ENCODE results near the gene NRN1L.
"Not testable (repeated sequence)": the region's sequence is repeated elsewhere in the genome, so short reads cannot be mapped to it uniquely, and the experiment has no call there.

NRN1L gene

DNA sequence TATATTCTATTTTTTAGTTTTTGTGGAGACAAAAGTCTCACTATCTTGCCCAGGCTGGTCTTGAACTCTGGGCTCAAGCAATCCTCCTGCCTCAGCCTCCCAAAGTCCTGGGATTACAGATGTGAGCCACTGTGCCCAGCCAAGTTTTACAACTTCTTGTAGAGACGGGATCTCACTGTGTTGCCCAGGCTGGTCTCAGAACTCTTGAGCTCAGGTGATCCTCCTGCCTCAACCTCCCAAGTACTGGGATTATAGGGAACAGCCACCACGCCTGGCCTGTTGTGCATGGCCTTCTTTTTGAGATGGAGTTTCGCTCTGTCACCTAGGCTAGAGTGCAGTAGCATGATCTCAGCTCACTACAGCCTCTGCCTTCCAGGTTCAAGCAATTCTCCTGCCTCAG lies 31.0 kb upstream of the NRN1L start:
- Mint-ChIP-seq H3K9me3 (ENCODE audit: low read depth) (no peaks in the 10 kb centered on the region), H3K27ac (no peak overlapping the region), H3K4me1 (ENCODE audit: low read depth) (peaks cover 38% of the 10 kb centered on the region), H3K36me3 (no peaks in the 10 kb centered on the region), H3K4me3 (no peak overlapping the region), H3K27me3 (no peaks in the 10 kb centered on the region)

DNA sequence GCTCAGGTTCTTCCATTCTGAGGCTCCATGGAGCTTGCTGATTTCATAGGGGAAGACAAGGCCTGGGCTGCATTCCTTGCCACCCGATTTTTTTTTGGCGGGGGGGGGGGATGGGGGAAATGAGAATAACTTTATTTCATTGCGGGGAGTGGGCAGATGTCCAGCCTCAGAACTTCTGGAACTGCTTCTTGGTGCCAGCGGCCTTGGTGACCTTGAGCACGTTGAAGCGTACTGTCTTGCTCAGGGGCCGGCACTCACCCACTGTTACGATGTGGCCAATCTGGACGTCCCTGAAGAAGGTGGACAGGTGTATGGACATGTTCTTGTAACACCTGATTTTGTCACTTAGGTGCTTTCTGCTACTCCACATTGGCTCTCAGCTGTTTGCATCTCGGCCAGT lies 28.9 kb upstream of the NRN1L start:
- Mint-ChIP-seq H3K4me1 (ENCODE audit: low read depth) (peaks cover 29% of the 10 kb centered on the region), H3K9me3 (ENCODE audit: low read depth) (no peaks in the 10 kb centered on the region), H3K36me3 (no peaks in the 10 kb centered on the region), H3K4me3 (no peak overlapping the region), H3K27ac (no peak overlapping the region), H3K27me3 (no peaks in the 10 kb centered on the region)

DNA sequence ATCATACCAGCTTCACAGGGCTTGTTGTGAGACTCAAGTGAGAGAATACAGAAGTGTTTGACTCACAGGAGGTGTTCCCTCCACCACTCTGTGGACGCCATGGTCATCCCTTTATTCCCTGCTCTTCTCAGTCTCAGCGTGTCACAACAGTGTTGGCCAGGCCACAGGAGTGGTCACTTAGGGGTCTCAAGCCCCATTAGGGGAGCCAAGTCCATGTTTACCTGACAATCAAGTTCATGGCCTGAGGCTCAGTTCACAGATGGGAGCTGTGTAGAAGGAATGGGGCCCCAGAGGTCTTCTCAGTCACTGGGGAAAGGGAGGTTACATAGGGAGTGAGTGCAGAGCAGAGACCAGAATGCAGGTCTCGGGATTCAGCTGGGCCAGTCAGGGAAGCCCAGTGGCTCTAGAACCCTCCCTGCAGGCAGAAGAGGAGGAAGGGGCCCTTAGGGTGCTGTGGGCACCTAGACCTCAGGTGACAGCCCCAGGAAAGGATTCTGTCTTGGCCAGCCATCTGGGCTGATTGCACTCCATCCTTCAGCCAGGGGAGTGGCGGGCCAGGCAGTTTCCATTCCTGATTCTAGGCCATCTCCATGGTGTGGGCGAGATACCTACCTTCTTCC lies 27.6 kb upstream of the NRN1L start:
- Mint-ChIP-seq H3K4me3 (no peak overlapping the region), H3K36me3 (no peaks in the 10 kb centered on the region), H3K27ac (no peak overlapping the region), H3K27me3 (no peaks in the 10 kb centered on the region), H3K4me1 (ENCODE audit: low read depth) (peaks cover 29% of the 10 kb centered on the region), H3K9me3 (ENCODE audit: low read depth) (no peaks in the 10 kb centered on the region)

DNA sequence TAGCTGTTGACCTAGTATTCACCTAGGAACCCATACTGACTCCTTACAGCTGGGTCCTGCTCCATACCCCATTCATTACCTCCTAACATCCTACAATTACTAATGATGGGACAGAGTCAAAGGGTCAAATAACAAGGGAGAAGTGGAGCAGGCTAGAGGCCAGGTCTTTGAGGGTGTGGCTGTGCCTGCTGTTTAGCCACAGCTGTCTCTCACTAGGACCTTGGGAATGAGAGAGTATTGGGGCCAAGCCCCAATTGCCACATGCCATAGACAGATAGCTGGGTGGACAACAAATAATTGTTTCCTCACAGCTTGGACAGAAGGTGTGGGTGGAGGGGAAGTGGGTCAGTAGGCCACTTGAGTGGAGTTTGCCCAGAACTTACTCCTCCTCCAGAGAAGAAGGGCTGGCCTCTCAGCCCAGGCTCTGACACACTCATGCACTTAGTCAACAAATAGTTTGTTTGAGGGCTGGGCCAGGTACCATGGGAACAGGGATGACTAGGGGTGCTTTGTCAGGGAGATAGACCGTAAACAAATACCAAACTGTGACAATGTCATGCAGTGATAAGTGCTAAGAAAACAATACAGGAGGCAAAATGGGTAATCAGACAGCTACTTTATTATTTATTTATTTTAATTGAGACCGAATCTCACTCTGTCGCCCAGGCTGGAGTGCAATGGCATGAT lies 27.0 kb upstream of the NRN1L start:
- no peaks in the 10 kb centered on the region for H3K9me3 Mint-ChIP-seq (ENCODE audit: low read depth)
- no peaks in the 10 kb centered on the region for H3K36me3 Mint-ChIP-seq
- H3K4me3 Mint-ChIP-seq, result no peak overlapping the region
- H3K4me1 Mint-ChIP-seq (ENCODE audit: low read depth), result peaks cover 29% of the 10 kb centered on the region
- H3K27me3 Mint-ChIP-seq, result no peaks in the 10 kb centered on the region
- H3K27ac Mint-ChIP-seq, result no peak overlapping the region

DNA sequence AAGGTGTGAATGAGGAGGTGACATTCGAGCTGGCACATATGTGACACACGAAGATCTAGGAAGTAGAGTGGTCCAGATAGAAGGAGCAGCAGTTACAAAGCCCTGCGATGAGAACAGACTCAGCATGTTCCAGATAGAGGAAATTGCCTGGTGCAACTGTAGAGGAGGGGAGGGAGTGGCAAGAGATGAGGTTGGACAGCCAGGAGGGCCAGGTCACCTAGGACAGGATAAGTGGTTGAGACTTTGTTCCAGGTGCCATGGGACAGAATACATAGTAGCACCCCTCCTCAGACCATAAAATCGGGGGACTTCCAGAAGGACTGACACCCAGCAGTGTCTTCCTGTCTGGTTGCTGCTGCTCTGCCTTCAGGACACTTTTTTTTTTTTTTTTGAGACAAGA lies 26.2 kb upstream of the NRN1L start:
- no peaks in the 10 kb centered on the region for H3K9me3 Mint-ChIP-seq (ENCODE audit: low read depth)
- no peaks in the 10 kb centered on the region for H3K36me3 Mint-ChIP-seq
- H3K27me3 Mint-ChIP-seq, result no peaks in the 10 kb centered on the region
- H3K4me3 Mint-ChIP-seq, result no peak overlapping the region
- H3K27ac Mint-ChIP-seq, result peak overlapping the region; percentile 11
- peaks cover 29% of the 10 kb centered on the region for H3K4me1 Mint-ChIP-seq (ENCODE audit: low read depth)

DNA sequence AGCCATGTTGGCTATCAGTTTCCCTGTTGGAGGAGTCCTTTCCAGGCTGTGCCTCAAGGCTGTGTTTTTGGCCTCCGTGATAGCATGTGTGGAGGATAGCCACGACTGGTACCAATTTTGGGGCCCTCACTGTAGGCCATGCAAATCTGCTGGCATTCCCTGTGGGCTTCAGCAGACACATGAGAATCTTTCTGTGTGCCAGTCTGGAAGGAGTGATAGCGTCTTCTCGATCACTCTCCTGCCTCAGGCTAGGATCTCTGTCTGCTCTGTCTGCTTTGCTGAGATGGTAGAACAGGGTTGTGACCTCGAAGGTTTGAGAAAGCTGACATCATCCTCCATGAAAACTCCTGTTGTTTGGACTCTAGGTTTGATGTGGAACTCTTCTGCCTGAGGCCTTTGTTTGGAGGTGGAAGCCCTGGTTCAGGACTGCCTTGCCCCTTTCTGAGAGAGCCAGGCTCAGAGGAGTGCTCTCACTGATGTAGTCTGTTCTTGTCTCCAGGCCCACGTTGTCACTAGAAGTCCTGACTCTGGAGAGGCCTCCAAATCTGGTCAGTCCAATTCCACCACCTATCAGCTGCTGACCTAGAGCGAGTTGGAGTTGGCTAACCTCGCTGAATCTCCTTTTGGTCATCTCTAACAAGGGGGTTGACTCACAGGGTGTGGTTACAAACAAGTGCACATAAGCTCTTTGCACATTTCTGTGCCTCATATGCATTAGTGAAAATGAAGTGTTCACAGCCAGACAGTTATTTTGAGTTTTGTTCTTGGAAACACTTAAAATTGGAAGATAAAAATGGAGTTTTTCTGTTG lies 23.9 kb upstream of the NRN1L start:
- no peak overlapping the region for H3K4me3 Mint-ChIP-seq
- no peaks in the 10 kb centered on the region for H3K36me3 Mint-ChIP-seq
- H3K27me3 Mint-ChIP-seq, result no peaks in the 10 kb centered on the region
- H3K27ac Mint-ChIP-seq, result no peak overlapping the region
- H3K9me3 Mint-ChIP-seq (ENCODE audit: low read depth), result no peaks in the 10 kb centered on the region
- peaks cover 18% of the 10 kb centered on the region for H3K4me1 Mint-ChIP-seq (ENCODE audit: low read depth)

DNA sequence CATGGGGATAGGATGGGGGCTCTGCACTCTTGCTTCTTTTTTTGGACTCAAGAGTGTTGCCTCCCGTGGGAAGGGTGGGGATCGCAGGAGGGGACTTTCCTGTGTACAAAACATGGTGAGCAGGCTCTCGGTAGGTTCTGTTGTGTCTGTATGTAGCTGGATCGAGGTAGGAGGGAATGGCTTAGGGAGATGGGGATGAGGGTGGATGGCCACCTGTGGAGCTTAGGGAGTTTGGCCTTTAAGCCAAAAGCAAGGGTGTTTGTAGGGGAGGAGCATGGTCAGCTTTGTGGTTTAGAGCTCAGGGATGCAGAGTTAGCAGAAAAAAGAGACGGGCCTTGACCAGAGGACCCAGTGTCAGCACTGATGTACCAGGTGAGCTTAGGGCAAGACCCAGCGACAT lies 22.8 kb upstream of the NRN1L start:
- Mint-ChIP-seq H3K27ac (no peak overlapping the region), H3K4me1 (ENCODE audit: low read depth) (peaks cover 13% of the 10 kb centered on the region), H3K36me3 (no peaks in the 10 kb centered on the region), H3K27me3 (no peaks in the 10 kb centered on the region), H3K9me3 (ENCODE audit: low read depth) (no peaks in the 10 kb centered on the region), H3K4me3 (no peak overlapping the region)

DNA sequence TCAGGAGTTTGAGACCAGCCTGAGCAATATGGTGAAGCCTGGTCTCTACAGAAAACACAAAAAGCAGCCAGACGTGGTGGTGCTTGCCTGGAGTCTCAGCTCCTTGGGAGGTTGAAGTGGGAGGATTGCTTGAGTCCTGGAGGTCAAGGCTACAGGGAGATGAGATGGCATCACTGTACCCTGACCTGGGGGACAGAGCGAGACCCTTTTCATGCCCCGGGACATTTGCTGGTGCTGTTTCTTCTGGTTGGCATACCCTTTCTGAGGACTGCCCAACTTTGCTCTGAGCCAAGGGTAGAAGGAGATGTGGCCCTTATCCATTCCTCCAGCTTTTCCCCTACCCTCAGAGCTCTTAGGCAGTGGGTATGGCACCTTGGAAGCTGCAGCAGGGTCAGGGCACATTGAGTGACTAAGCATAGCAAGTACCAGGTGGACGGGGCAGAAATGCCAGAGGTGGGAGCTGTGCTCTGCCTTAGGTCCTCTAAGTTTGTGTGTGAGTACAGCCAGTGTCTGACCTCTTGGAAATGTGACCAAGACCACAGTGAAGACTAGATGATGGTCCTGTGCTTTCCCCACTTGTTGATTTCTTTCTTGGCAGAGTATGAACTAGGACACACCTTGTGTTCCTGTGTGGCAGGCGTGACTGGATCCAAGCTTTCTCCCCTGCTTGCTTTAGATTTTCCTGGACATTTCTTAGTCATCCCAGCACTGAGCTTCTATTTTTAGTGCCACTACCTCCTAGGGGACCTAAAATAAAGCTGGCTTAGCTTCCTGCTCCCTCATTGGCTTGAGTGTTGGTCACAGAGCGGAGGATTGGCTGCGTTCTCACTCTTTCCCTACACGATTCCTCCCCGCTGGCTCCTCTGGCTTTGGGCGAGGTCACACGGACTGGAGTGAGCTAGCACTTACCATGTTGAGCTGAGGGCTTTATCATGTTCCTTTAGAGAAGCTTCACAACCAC lies 21.8 kb upstream of the NRN1L start:
- Mint-ChIP-seq H3K4me1 (ENCODE audit: low read depth) (peaks cover 3% of the 10 kb centered on the region), H3K9me3 (ENCODE audit: low read depth) (no peaks in the 10 kb centered on the region), H3K4me3 (no peak overlapping the region), H3K27ac (no peak overlapping the region), H3K36me3 (no peaks in the 10 kb centered on the region), H3K27me3 (no peaks in the 10 kb centered on the region)

DNA sequence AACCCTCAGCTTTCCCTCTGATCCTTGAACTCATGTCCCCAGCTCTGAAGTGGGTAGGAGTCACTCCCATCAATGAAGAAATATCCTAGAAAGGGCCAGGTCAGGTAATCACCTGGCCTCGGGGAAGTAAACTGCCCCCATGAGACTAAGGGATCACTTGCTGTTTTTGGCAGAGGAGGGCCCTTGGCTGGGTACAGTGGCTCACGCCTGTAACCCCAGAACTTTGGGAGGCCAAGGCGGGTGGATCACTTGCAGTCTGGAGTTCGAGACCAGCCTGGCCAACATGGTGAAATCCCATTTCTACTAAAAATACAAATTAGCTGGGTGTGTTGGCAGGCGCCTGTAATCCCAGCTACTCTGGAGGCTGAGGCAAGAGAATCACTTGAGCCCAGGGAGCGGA lies 20.6 kb upstream of the NRN1L start:
- not testable (repeated sequence) for H3K4me1 Mint-ChIP-seq (ENCODE audit: low read depth); H3K27me3 Mint-ChIP-seq; H3K27ac Mint-ChIP-seq; H3K4me3 Mint-ChIP-seq; H3K36me3 Mint-ChIP-seq; H3K9me3 Mint-ChIP-seq (ENCODE audit: low read depth)

DNA sequence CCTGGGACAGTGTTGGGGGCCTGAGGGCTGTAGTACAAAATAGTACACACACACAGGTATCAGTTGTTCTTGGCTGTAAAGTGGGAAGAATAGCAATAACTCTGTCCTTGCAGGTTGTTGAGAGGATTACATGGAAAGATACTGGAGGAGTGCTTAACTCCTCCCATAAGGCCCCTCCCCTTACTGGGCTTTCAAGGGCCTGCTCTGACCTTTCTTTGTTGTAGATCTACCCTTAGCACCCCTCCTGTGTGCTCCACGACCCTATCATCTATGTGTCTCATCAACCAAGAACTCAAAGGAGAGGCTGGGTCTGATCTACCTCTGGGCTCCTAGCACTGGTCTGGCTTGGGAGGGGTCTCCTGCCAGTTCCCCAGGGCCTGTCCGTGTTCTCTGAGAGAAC lies 20.1 kb upstream of the NRN1L start:
- H3K36me3 Mint-ChIP-seq, result no peaks in the 10 kb centered on the region
- no peaks in the 10 kb centered on the region for H3K4me1 Mint-ChIP-seq (ENCODE audit: low read depth)
- H3K9me3 Mint-ChIP-seq (ENCODE audit: low read depth), result no peaks in the 10 kb centered on the region
- no peak overlapping the region for H3K4me3 Mint-ChIP-seq
- no peak overlapping the region for H3K27ac Mint-ChIP-seq
- H3K27me3 Mint-ChIP-seq, result no peaks in the 10 kb centered on the region

DNA sequence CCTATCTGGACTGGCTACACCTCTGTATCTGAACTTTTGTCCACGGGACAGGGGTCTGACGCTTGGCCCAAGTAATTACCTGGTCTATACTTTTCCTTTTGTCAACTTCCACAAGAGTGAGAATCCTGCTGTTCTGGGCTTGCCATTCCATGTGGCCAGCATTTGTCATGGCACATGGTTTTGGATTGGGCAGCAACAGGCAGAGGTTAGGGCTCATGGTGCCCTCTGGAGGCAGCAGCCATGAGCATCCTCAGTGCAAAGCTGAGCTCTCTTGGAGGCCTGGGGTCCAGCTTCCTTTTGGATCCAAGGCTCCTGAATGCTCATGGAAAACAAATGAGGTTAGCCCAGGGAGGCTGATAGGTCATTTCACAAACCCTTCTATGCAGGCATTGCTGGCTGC lies 19.4 kb upstream of the NRN1L start:
- no peaks in the 10 kb centered on the region for H3K36me3 Mint-ChIP-seq
- H3K9me3 Mint-ChIP-seq (ENCODE audit: low read depth), result no peaks in the 10 kb centered on the region
- H3K27ac Mint-ChIP-seq, result no peak overlapping the region
- no peaks in the 10 kb centered on the region for H3K4me1 Mint-ChIP-seq (ENCODE audit: low read depth)
- H3K27me3 Mint-ChIP-seq, result no peaks in the 10 kb centered on the region
- no peak overlapping the region for H3K4me3 Mint-ChIP-seq

DNA sequence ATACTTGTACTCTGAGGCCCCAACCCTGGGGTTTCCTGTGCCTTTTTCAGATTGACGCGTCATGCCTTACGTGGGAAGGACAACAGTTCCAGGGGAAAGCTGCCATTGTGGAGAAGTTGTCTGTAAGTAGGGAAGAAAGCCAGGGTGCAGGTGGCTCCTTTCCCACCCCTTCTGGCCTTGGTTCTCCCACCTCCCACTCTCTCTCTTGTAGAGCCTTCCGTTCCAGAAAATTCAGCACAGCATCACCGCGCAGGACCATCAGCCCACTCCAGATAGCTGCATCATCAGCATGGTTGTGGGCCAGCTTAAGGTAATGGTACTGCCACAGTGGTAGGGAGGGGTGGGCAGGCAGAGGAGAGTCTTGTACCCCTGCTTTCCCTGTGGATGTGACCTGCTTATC lies 16.4 kb upstream of the NRN1L start:
- Mint-ChIP-seq H3K27ac (no peak overlapping the region), H3K27me3 (no peaks in the 10 kb centered on the region), H3K4me3 (no peak overlapping the region), H3K4me1 (ENCODE audit: low read depth) (peaks cover 7% of the 10 kb centered on the region), H3K9me3 (ENCODE audit: low read depth) (no peaks in the 10 kb centered on the region), H3K36me3 (no peaks in the 10 kb centered on the region)

DNA sequence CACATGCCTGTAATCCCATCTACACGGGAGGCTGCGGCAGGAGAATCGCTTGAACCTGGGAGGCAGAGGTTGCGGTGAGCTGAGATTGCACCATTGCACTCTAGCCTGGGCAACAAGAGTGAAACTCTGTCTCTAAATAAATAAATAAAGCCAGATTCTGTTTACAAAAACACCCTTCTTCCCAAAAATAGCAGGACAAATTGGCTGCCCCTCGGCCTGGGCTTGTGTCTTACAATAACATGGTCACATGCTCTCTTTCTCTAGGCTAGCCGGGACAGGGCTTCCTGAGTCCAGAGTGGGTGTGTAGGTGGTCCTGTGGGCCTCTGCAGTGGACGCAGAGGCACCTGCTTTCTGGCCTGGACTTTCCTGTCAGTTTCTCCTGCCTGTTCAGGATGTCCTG lies 15.0 kb upstream of the NRN1L start:
- H3K9me3 Mint-ChIP-seq (ENCODE audit: low read depth), result no peaks in the 10 kb centered on the region
- H3K4me1 Mint-ChIP-seq (ENCODE audit: low read depth), result peaks cover 18% of the 10 kb centered on the region
- no peaks in the 10 kb centered on the region for H3K36me3 Mint-ChIP-seq
- H3K27me3 Mint-ChIP-seq, result no peaks in the 10 kb centered on the region
- H3K27ac Mint-ChIP-seq, result no peak overlapping the region
- no peak overlapping the region for H3K4me3 Mint-ChIP-seq

DNA sequence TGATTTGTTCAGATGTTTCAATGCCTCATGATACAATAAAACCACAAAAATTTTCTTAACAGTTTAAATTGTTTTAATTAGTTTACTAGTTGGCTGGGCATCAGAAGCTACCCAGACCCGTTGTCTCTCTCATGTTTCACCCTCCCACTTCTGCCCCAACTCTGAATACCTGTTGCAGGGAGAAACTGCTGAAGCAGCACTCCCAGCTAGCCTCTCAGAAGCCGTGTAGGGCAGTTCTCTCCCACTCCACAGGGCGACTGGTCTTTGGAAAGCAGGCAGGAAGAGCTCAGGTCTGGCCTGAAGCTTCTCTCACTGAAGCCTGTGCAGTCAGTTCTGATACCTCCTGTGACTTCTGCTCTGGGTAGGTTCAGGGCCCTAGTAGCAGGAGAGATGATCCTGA lies 13.4 kb upstream of the NRN1L start:
- no peaks in the 10 kb centered on the region for H3K27me3 Mint-ChIP-seq
- no peaks in the 10 kb centered on the region for H3K9me3 Mint-ChIP-seq (ENCODE audit: low read depth)
- H3K4me3 Mint-ChIP-seq, result no peak overlapping the region

More for the DNA sequence above, 13.4 kb upstream of the NRN1L start:
- Mint-ChIP-seq H3K4me1 (ENCODE audit: low read depth) (peaks cover 33% of the 10 kb centered on the region), H3K36me3 (no peaks in the 10 kb centered on the region), H3K27ac (no peak overlapping the region)

Measured in activated naive CD8-positive, alpha-beta T cell (primary cell).